Colonic mucosa (tissue), 4 donors: Measurements from ENCODE around the gene SENP1. TPM values are rescaled to one million over a fixed set of nuclear protein-coding genes. Genes with fewer than 3 reads are reported as not detected.

ENCODE experiments used
- DNase-seq: peaks from one replicate; pipeline ENCODE4 v3.0.0-alpha.2; 2020
- H3K27ac ChIP-seq: fragments of 200-600 bp; one replicate; pipeline ENCODE4 v1.8.0; 2021
- H3K27me3 ChIP-seq: fragments of 200-600 bp; one replicate; pipeline ENCODE4 v1.8.0; 2021
- H3K36me3 ChIP-seq: fragments of 200-600 bp; one replicate; pipeline ENCODE4 v1.8.0; 2021
- H3K4me1 ChIP-seq: fragments of 200-600 bp; one replicate; pipeline ENCODE4 v1.8.0; 2021; ENCODE audit warnings: mild to moderate bottlenecking
- H3K4me3 ChIP-seq: fragments of 200-600 bp; one replicate; pipeline ENCODE4 v1.8.0; 2021
- H3K9ac ChIP-seq, 2 donors: one replicate each; pipeline ENCODE4 v1.7.0; 2013; ENCODE audit warnings: control low read depth in 2 of 2, low read depth in 2 of 2, low read length in 2 of 2
- H3K9me3 ChIP-seq: fragments of 200-600 bp; one replicate; pipeline ENCODE4 v1.8.0; 2021
- intact Hi-C: fragments of 100-400 bp; cut with DNase I; formaldehyde crosslinking; loops from one replicate; pipeline ENCODE4 v1.14.1; 2022
- total RNA-seq, 2 donors: library from RNA; stranded (reverse); fragmentation: NEBNext Ultra II Directional in 1 of 2; extraction: Animal tissue kit (Norgen Biotek cat#: 25700) in 1 of 2; gene quantifications; one replicate each; pipeline ENCODE4 v1.2.1, GENCODE V29; 2021
- TF ChIP-seq, protein P1 (sequence below): fragments of 200-600 bp; IDR thresholded peaks from one replicate; pipeline ENCODE4 v1.8.0; 2022; ENCODE audit warnings: antibody characterized with exemption, mild to moderate bottlenecking
- donor health status: healthy.
- donor health status: DM: no; HTN: no; CAD: no.
- donor health status: DM: no; HTN: no; CAD: no.

SENP1 gene
- total RNA-seq, 2 donors from 2014 or later, result 14.9 to 16.8 TPM

DNA sequence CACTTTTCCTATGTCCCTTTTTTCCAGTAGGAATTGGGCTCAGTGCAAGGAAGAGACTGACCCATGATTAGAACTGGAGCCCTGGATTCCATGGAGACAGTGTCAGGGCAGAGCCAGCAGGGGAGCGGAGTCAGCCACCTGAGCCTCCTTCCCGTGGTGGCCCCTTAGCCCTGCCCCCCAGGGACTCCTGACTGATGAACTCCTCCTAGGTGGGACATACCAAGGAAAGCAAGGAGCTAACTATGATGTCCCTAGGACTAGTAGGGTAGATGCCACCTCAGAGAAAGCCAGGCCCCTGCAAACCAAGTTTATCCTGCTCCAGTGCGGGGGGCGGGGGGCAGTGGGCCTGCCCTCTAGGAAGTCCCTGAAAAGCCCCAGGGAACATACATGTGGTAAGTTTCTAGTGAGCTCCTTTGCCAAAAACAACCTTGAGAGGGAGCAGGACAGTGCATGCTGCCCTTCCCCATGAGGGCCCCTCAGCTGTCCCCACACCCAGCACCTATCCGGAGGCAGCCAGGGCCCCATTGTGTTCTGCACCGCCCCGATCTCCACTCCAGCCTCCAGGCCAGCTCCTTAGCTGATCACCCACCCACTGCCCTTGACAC lies 95.4 kb downstream of the SENP1 start:
- Histone ChIP-seq H3K27ac (no peak overlapping the region), H3K4me3 (no peak overlapping the region), H3K9ac (no peak overlapping the region), H3K27me3 (peaks cover 7% of the 10 kb centered on the region), H3K36me3 (no peaks in the 10 kb centered on the region), H3K9me3 (no peaks in the 10 kb centered on the region), H3K4me1 (no peaks in the 10 kb centered on the region)
- no peak for DNase-seq
- intact Hi-C loops, result no loop called here
- TF ChIP-seq, protein P1, sequence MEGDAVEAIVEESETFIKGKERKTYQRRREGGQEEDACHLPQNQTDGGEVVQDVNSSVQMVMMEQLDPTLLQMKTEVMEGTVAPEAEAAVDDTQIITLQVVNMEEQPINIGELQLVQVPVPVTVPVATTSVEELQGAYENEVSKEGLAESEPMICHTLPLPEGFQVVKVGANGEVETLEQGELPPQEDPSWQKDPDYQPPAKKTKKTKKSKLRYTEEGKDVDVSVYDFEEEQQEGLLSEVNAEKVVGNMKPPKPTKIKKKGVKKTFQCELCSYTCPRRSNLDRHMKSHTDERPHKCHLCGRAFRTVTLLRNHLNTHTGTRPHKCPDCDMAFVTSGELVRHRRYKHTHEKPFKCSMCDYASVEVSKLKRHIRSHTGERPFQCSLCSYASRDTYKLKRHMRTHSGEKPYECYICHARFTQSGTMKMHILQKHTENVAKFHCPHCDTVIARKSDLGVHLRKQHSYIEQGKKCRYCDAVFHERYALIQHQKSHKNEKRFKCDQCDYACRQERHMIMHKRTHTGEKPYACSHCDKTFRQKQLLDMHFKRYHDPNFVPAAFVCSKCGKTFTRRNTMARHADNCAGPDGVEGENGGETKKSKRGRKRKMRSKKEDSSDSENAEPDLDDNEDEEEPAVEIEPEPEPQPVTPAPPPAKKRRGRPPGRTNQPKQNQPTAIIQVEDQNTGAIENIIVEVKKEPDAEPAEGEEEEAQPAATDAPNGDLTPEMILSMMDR, result no peak

DNA sequence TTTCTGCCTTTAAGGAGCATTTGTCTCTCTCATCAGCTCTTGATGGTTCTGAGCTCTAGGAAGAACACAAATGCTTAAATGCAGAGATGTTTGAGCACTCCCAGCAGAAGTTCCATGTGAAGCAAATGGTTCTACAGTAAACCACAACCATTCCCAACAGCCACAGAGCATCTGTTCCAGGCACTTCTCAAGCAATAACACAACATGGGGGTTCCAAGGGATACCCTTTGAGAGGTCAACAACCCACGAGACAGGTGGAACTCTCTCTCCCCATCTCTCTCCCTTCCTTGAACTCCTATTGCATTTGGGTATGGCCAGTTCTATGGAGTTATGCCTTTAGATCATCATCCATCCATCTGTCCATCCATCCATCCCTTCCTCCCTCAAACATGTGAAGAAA lies 96.4 kb downstream of the SENP1 start:
- H3K27me3 ChIP-seq, result peaks cover 17% of the 10 kb centered on the region
- TF ChIP-seq, protein P1, result no peak

DNA sequence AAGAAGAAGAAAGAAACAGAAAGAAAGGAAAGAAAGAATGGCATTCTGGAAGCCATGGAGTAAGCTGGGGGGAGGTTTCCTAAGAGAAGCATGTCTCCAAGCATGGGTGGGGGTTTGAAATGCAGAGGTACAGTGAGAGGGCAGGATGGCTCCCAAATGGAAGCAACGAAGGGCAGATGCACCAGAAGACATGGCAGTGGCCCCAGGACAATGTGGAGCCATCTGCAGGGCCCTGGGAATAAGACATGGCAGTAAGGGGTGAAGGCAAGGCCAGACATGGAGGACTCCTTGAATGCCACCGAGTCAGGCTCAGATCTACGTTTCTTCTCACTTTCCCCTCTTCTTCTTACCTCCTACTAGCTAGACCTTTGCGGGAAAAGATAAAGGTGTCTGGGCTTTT lies 96.9 kb downstream of the SENP1 start:
- H3K9ac ChIP-seq, result no peak overlapping the region
- intact Hi-C loops, result no loop called here
- DNase-seq, result no peak
- no peaks in the 10 kb centered on the region for H3K36me3 ChIP-seq
- no peak overlapping the region for H3K4me3 ChIP-seq
- no peaks in the 10 kb centered on the region for H3K9me3 ChIP-seq
- no peak overlapping the region for H3K27ac ChIP-seq
- peaks cover 22% of the 10 kb centered on the region for H3K27me3 ChIP-seq
- TF ChIP-seq, protein P1, result no peak
- peaks cover 9% of the 10 kb centered on the region for H3K4me1 ChIP-seq

More for the DNA sequence above, 96.4 kb downstream of the SENP1 start:
- H3K9ac ChIP-seq, result no peak overlapping the region
- H3K27ac ChIP-seq, result no peak overlapping the region
- no peak overlapping the region for H3K4me3 ChIP-seq
- H3K36me3 ChIP-seq, result no peaks in the 10 kb centered on the region
- H3K9me3 ChIP-seq, result no peaks in the 10 kb centered on the region
- intact Hi-C loops, result no loop called here
- no peak for DNase-seq
- H3K4me1 ChIP-seq, result peaks cover 3% of the 10 kb centered on the region

DNA sequence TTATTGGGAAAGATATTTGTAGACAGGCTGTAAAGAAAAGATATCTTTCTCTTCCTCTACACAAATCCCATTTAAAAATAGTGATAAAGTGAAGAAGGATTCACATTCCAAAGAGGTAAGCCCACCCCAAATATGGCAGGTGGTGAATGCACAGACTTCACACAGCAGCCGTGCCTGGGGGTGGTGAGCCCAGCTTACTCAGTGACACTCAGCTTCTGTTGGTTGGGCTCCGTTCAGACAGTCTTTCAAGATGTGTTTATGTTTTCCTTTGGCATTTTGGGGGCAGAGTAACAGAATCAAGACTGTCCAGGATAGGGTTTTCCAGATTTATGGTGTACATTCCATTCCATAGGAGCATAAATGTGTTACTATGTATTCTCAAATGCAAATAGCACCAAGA lies 97.5 kb downstream of the SENP1 start:
- H3K9me3 ChIP-seq, result no peaks in the 10 kb centered on the region
- no peak for DNase-seq
- no peak overlapping the region for H3K27ac ChIP-seq
- intact Hi-C loops, result no loop called here
- TF ChIP-seq, protein P1, result no peak
- no peak overlapping the region for H3K9ac ChIP-seq
- peaks cover 28% of the 10 kb centered on the region for H3K27me3 ChIP-seq
- no peaks in the 10 kb centered on the region for H3K36me3 ChIP-seq
- H3K4me1 ChIP-seq, result peaks cover 15% of the 10 kb centered on the region
- no peak overlapping the region for H3K4me3 ChIP-seq

DNA sequence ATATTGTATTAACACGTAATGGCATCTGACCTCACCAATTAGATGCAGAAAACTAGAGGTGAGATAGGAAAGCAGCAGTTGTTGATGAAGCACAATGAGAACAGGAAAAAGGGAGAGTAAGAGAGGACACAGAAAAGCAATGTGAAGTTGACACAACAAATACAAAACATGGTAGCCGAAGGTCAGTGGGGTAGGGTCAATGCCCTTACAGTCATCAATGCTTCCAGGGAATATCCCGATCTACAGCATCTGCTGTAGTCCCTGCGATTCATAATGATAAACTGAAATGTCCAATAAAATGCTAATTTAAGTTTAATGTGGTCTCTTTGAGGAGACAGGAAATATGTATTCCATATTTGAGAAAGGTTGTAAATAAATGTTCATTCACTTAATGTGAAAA lies 98.7 kb downstream of the SENP1 start:
- peaks cover 39% of the 10 kb centered on the region for H3K27me3 ChIP-seq
- H3K36me3 ChIP-seq, result no peaks in the 10 kb centered on the region
- H3K4me1 ChIP-seq, result peaks cover 23% of the 10 kb centered on the region
- H3K4me3 ChIP-seq, result no peak overlapping the region
- intact Hi-C loops, result no loop called here
- DNase-seq, result no peak
- TF ChIP-seq, protein P1, result no peak
- no peaks in the 10 kb centered on the region for H3K9me3 ChIP-seq
- H3K9ac ChIP-seq, result no peak overlapping the region
- no peak overlapping the region for H3K27ac ChIP-seq
